HCT116 (cell line): ENCODE measurements around the gene PPIF. TPM values are rescaled to one million over a fixed set of nuclear protein-coding genes. Genes with fewer than 3 reads are reported as not detected.

Experiments
- ATAC-seq: fragments of 200-7000 bp; cut with Tn5 transposase; 2 replicates; pipeline ENCODE4 v1.9.1; 2020; ENCODE audit warnings: mild to moderate bottlenecking, moderate library complexity
- BruUV-seq: library from RNA; stranded (reverse); fragments of 400-500 nt; replicated peaks from 2 replicates; lab custom pipeline; 2021; lab: Mats Ljungman, UMichigan
- CTCF ChIA-PET: fragments of 300-600 bp; sonication (Branson Sonifier 250); formaldehyde crosslinking; loops from one replicate; lab custom pipeline; 2021; ENCODE audit warnings: antibody characterized with exemption; lab: Charles Lee
- POLR2A ChIA-PET: fragments of 300-600, 350-600 bp; sonication (Branson Sonifier 250); formaldehyde crosslinking; loops from one replicate; lab custom pipeline; 2021; ENCODE audit warnings: antibody characterized with exemption; lab: Charles Lee
- RAD21 ChIA-PET, 2 experiments: fragments of 300-600 bp; sonication (Branson Sonifier 250); formaldehyde crosslinking; loops; one replicate each; lab custom pipeline; 2023; ENCODE audit warnings: low total read pairs in 2 of 2; ENCODE audit not compliant: uncharacterized antibody in 2 of 2, unreplicated experiment in 2 of 2, low non-redundant PET in 1 of 2; lab: Charles Lee
- DNase-seq: peaks from one replicate; pipeline ENCODE4 v3.0.0-alpha.2; 2010; ENCODE audit warnings: low read depth, low spot score
- H2AFZ ChIP-seq: fragments of 200-600 bp; shearing (Covaris generic), sonication (generic); 2 replicates; pipeline ENCODE4 v1.6.1; 2017; ENCODE audit warnings: low read depth, mixed run types, mixed read lengths, antibody characterized with exemption, low read length; ENCODE audit not compliant: poor library complexity, severe bottlenecking
- H3K27ac ChIP-seq: 2 replicates; pipeline ENCODE4 v1.5.1; 2012; ENCODE audit warnings: low read depth, low read length
- H3K27me3 ChIP-seq: fragments of 200-600 bp; sonication (generic); 2 replicates; pipeline ENCODE4 v1.6.1; 2016; ENCODE audit warnings: mixed run types, low read length, mixed read lengths; ENCODE audit not compliant: insufficient read depth
- H3K36me3 ChIP-seq, 2 experiments: fragments of 200-500 bp in 1 of 2; fragments of 200-600 bp in 1 of 2; sonication (Bioruptor generic) in 1 of 2; sonication (generic) in 1 of 2; 2 replicates each; pipeline versions ENCODE4 v1.5.1 to v1.6.1; 2014 to 2016; ENCODE audit warnings: low read length in 2 of 2, inconsistent platforms in 1 of 2, mixed read lengths in 1 of 2, mixed run types in 1 of 2; ENCODE audit not compliant: insufficient read depth in 2 of 2, control insufficient read depth in 1 of 2
- H3K4me1 ChIP-seq, 2 experiments: fragments of 200-600 bp in 1 of 2; sonication (generic) in 1 of 2; 2 replicates each; pipeline versions ENCODE4 v1.5.1 to v1.6.1; 2012 to 2017; ENCODE audit warnings: low read length in 2 of 2, inconsistent platforms in 1 of 2, mild to moderate bottlenecking in 1 of 2, mixed read lengths in 1 of 2, mixed run types in 1 of 2, moderate library complexity in 1 of 2; ENCODE audit not compliant: insufficient read depth in 2 of 2, control insufficient read depth in 1 of 2
- H3K4me2 ChIP-seq: fragments of 200-600 bp; sonication (generic); 2 replicates; pipeline ENCODE4 v1.6.1; 2017; ENCODE audit warnings: mixed run types, low read length, mixed read lengths
- H3K4me3 ChIP-seq, 2 experiments: fragments of 200-600 bp in 1 of 2; sonication (generic) in 1 of 2; replicated peaks in 1 of 2; 2 replicates each; pipeline ENCODE4 v1.5.1; 2011 to 2016; ENCODE audit warnings: low read length in 2 of 2, control low read depth in 1 of 2, low read depth in 1 of 2, mild to moderate bottlenecking in 1 of 2, mixed read lengths in 1 of 2, mixed run types in 1 of 2
- H3K79me2 ChIP-seq: fragments of 200-600 bp; sonication (generic); 2 replicates; pipeline ENCODE4 v1.6.1; 2017; ENCODE audit warnings: mild to moderate bottlenecking, mixed run types, low read length, moderate library complexity, mixed read lengths; ENCODE audit not compliant: insufficient read depth
- H3K9ac ChIP-seq: fragments of 200-600 bp; sonication (generic); 2 replicates; pipeline ENCODE4 v1.6.1; 2016; ENCODE audit warnings: low read length, mixed read lengths
- H3K9me2 ChIP-seq: fragments of 200-600 bp; sonication (generic), shearing (Covaris generic); 2 replicates; pipeline ENCODE4 v1.6.1; 2017; ENCODE audit warnings: mixed run types, mild to moderate bottlenecking, moderate library complexity; ENCODE audit not compliant: insufficient read depth
- H3K9me3 ChIP-seq, 2 experiments: fragments of 200-500 bp in 1 of 2; fragments of 200-600 bp in 1 of 2; sonication (Bioruptor generic) in 1 of 2; sonication (generic) in 1 of 2; 2 replicates each; pipeline ENCODE4 v1.6.1; 2014 to 2017; ENCODE audit warnings: low read length in 2 of 2, mixed read lengths in 2 of 2, inconsistent platforms in 1 of 2, low read depth in 1 of 2, mild to moderate bottlenecking in 1 of 2, mixed run types in 1 of 2, moderate library complexity in 1 of 2; ENCODE audit not compliant: control insufficient read depth in 1 of 2, insufficient read depth in 1 of 2
- H4K20me1 ChIP-seq: fragments of 200-600 bp; sonication (generic), shearing (Covaris generic); 2 replicates; pipeline ENCODE4 v1.6.1; 2017; ENCODE audit warnings: mixed run types, mild to moderate bottlenecking, moderate library complexity; ENCODE audit not compliant: insufficient read depth
- CEBPB ChIP-seq: IDR thresholded peaks from 2 replicates; pipeline ENCODE4 v1.6.1; 2012; ENCODE audit warnings: low read depth
- CTCF ChIP-seq, 3 experiments: fragments of 200-600 bp in 1 of 3; sonication (generic) in 1 of 3; IDR thresholded peaks in 2 of 3; conservative IDR thresholded peaks in 1 of 3; 2 replicates each; pipeline ENCODE4 v1.5.1; 2012 to 2017; ENCODE audit warnings: low read depth in 2 of 3, low read length in 2 of 3, antibody characterized with exemption in 1 of 3, borderline replicate concordance in 1 of 3, control low read depth in 1 of 3, mild to moderate bottlenecking in 1 of 3, mixed read lengths in 1 of 3, mixed run types in 1 of 3, moderate library complexity in 1 of 3; ENCODE audit not compliant: insufficient read depth in 1 of 3
- ELF1 ChIP-seq: IDR thresholded peaks from 2 replicates; pipeline ENCODE4 v1.6.1; 2012; ENCODE audit warnings: low read depth, borderline replicate concordance
- EZH2 ChIP-seq: fragments of 200-600 bp; sonication (generic); IDR thresholded peaks from 2 replicates; pipeline ENCODE4 v1.6.1; 2017; ENCODE audit warnings: antibody characterized with exemption, mixed run types
- FOSL1 ChIP-seq: IDR thresholded peaks from 2 replicates; pipeline ENCODE4 v1.6.1; 2012; ENCODE audit warnings: low read depth
- MAX ChIP-seq: IDR thresholded peaks from 2 replicates; pipeline ENCODE4 v1.6.1; 2012
- POLR2A ChIP-seq: IDR thresholded peaks from 2 replicates; pipeline ENCODE4 v1.7.0; 2011; ENCODE audit warnings: borderline replicate concordance; ENCODE audit not compliant: insufficient read depth, insufficient read length; ENCODE audit errors: extremely low read depth
- POLR2AphosphoS5 ChIP-seq: IDR thresholded peaks from 2 replicates; pipeline ENCODE4 v1.6.1; 2011; ENCODE audit warnings: mild to moderate bottlenecking, low read depth, low read length, moderate library complexity
- SP1 ChIP-seq: IDR thresholded peaks from 2 replicates; pipeline ENCODE4 v1.6.1; 2012; ENCODE audit warnings: low read depth
- SRF ChIP-seq: IDR thresholded peaks from 2 replicates; pipeline ENCODE4 v1.6.1; 2012; ENCODE audit warnings: low read depth
- TCF7L2 ChIP-seq: IDR thresholded peaks from 2 replicates; pipeline ENCODE4 v1.7.0; 2011; ENCODE audit warnings: borderline replicate concordance, inconsistent platforms; ENCODE audit not compliant: insufficient read depth, insufficient read length; ENCODE audit errors: extremely low read depth
- ZBTB33 ChIP-seq: IDR thresholded peaks from 2 replicates; pipeline ENCODE4 v1.6.1; 2011; ENCODE audit warnings: mild to moderate bottlenecking, low read length, moderate library complexity; ENCODE audit not compliant: insufficient replicate concordance; ENCODE audit errors: extremely low read depth
- ZFX ChIP-seq: fragments of 450-650 bp; IDR thresholded peaks from 2 replicates; pipeline ENCODE4 v1.6.1; 2017
- intact Hi-C: fragments of 100-400 bp; cut with micrococcal nuclease; formaldehyde crosslinking; loops from 2 replicates; pipeline ENCODE4 v1.10.0; 2022
- total RNA-seq: library from RNA; stranded (reverse); gene quantifications from one replicate; pipeline ENCODE4 v1.2.1, GENCODE V29; 2021; ENCODE audit not compliant: unreplicated experiment
- TF ChIP-seq, protein P1 (sequence below): IDR thresholded peaks from 2 replicates; pipeline ENCODE4 v1.6.1; 2012

The PPIF gene
- total RNA-seq, 1 experiment from 2014 or later = 85.0 TPM

DNA sequence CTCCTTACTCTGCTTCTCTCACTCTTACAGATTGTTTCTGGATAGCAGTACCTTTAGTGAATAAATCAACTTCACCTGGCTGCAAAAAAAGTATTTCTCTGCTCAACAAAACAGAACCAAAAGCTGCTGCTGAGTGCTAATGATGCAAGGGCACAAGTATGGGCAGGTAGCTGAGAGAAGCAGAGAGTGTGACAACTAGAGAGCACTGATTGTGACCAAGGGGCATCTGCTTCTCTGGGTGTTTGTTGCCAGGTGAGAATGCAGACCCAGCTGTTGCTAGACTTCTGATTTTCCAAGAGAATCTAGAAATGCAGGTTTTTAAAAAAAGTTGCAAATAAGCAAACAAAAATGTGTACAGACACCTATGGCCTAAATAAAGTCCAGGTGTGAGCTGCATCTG lies 25.3 kb upstream of the PPIF start:
- Histone ChIP-seq H2AFZ (no peak overlapping the region), H3K79me2 (no peaks in the 10 kb centered on the region), H3K27me3 (no peaks in the 10 kb centered on the region), H3K9me3 (no peaks in the 10 kb centered on the region), H3K4me1 (peaks cover 13 to 29% of the 10 kb centered on the region in 2 experiments), H3K4me2 (no peak overlapping the region), H4K20me1 (no peaks in the 10 kb centered on the region), H3K9ac (no peak overlapping the region), H3K4me3 (no peak overlapping the region), H3K36me3 (no peaks in the 10 kb centered on the region), H3K9me2 (no peaks in the 10 kb centered on the region), H3K27ac (no peak overlapping the region)
- DNase-seq = no peak
- POLR2A ChIA-PET = no interaction called here
- ATAC-seq = no peak
- CTCF ChIA-PET = no interaction called here
- intact Hi-C loops = no loop called here
- RAD21 ChIA-PET = no interaction called here
- BruUV-seq = no TSS peak
- TF ChIP-seq TCF7L2 (no peak), CEBPB (no peak), FOSL1 (no peak), MAX (no peak), EZH2 (no peak), POLR2A (no peak), CTCF (IDR thresholded peaks at IDR 0.05 in 2 of 3, conservative IDR thresholded peaks at IDR 0.05 in 1 of 3; ENCODE audit: borderline replicate concordance in 1 of 3, insufficient read depth in 1 of 3, low read depth in 2 of 3, low read length in 2 of 3) (no peak), ZFX (no peak), ELF1 (no peak), SRF (no peak), ZBTB33 (no peak), SP1 (no peak), POLR2AphosphoS5 (no peak)
- TF ChIP-seq, protein P1, sequence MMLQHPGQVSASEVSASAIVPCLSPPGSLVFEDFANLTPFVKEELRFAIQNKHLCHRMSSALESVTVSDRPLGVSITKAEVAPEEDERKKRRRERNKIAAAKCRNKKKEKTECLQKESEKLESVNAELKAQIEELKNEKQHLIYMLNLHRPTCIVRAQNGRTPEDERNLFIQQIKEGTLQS = no peak
